Fibroblast of the aortic adventitia (primary cell): ENCODE results near the gene JAZF1. TPM values are rescaled to one million over a fixed set of nuclear protein-coding genes. Genes with fewer than 3 reads are reported as not detected.

ENCODE experiments used
- DNase-seq: peaks from one replicate; pipeline ENCODE4 v3.0.0-alpha.2; 2010; ENCODE audit warnings: low read depth
- H3K4me3 ChIP-seq: 2 replicates; pipeline ENCODE4 v1.5.1; 2011; ENCODE audit warnings: low read depth, mild to moderate bottlenecking, control low read depth, low read length, moderate library complexity
- total RNA-seq: library from RNA; depleted of rRNA; stranded (reverse); fragments of >200 nt; gene quantifications from 2 replicates; pipeline ENCODE4 v1.2.3, GENCODE V29; 2012; ENCODE audit warnings: low replicate concordance
- TF ChIP-seq, protein P1 (sequence below): IDR thresholded peaks from 2 replicates; pipeline ENCODE4 v1.5.1; 2011; ENCODE audit warnings: mild to moderate bottlenecking, low read length, control low read depth, inconsistent platforms; ENCODE audit not compliant: insufficient read depth

Gene JAZF1
- total RNA-seq, 1 donor = 8.3 TPM

GRCh38 chr7:28003408-28003807 lies 177.2 kb downstream of the JAZF1 start:
- no peak overlapping the region for H3K4me3 ChIP-seq
- no peak for DNase-seq
- TF ChIP-seq, protein P1, sequence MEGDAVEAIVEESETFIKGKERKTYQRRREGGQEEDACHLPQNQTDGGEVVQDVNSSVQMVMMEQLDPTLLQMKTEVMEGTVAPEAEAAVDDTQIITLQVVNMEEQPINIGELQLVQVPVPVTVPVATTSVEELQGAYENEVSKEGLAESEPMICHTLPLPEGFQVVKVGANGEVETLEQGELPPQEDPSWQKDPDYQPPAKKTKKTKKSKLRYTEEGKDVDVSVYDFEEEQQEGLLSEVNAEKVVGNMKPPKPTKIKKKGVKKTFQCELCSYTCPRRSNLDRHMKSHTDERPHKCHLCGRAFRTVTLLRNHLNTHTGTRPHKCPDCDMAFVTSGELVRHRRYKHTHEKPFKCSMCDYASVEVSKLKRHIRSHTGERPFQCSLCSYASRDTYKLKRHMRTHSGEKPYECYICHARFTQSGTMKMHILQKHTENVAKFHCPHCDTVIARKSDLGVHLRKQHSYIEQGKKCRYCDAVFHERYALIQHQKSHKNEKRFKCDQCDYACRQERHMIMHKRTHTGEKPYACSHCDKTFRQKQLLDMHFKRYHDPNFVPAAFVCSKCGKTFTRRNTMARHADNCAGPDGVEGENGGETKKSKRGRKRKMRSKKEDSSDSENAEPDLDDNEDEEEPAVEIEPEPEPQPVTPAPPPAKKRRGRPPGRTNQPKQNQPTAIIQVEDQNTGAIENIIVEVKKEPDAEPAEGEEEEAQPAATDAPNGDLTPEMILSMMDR = no peak

DNA sequence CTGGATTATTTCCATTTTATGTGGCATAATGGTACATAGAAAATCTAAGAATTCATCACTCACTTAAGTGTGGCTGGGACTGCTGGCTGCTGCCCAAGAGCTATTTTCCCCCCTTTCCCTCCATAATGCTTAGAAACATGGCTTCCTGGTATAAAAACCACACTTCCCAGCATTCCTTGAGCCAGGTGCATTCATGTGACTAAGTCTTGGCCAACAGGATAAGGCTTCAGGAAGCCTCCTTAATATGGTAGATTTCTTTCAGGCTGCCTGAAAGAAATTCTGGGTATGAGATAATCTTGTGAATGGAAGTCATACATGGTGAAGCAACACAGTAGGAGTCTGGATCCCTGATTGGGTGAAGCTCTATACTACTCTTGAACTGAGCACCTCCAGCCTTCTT lies 178.0 kb downstream of the JAZF1 start:
- no peak for DNase-seq

GRCh38 chr7:28001896-28002295 lies 178.7 kb downstream of the JAZF1 start:
- H3K4me3 ChIP-seq = no peak overlapping the region
- no peak for DNase-seq
- TF ChIP-seq, protein P1 = no peak

More for the DNA sequence above, 178.0 kb downstream of the JAZF1 start:
- no peak overlapping the region for H3K4me3 ChIP-seq
- TF ChIP-seq, protein P1 = no peak

DNA sequence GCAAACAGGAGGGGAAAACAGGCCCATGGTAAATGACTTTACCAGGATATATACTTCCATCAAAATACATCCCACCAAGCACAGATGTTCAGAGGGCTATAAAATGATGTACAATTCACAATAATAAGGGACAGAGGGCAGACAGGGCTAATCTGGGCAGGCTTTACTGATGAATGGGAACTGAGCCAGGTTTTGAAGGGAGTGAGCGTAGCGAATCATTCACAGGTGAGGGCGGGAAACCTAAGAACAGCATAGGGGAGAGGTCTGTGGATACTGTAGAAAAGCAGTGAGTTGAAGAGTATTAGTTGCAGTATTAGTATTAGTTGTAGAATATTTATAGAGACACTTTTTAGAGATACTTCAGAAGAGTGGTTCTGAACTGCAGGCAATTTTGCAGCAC lies 180.8 kb downstream of the JAZF1 start:
- no peak for DNase-seq
- no peak overlapping the region for H3K4me3 ChIP-seq
- TF ChIP-seq, protein P1 = no peak

DNA sequence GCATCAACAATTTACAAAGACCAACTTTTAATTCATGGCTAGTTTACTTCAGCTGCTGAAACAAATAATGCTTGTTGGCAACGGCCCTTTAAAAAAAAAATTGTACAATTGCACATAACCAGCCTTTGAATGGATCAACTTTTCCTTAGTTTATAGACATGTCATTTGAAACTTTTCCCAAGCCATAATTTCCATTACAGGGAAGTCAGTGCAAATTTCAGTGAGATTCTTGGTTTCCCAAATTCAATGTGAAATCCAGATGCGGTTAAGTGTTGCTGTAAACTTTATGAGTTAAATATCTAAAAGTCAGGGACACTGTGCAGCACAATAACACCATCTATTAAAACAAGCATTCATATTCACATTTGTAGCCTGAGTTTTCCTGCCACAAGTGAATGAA lies 182.2 kb downstream of the JAZF1 start:
- TF ChIP-seq, protein P1 = no peak
- DNase-seq = no peak
- H3K4me3 ChIP-seq = no peak overlapping the region

GRCh38 chr7:27997188-27997707 lies 183.3 kb downstream of the JAZF1 start:
- no peak for DNase-seq
- H3K4me3 ChIP-seq = no peak overlapping the region
- TF ChIP-seq, protein P1 = no peak

GRCh38 chr7:27996141-27996540 lies 184.5 kb downstream of the JAZF1 start:
- H3K4me3 ChIP-seq = no peak overlapping the region
- no peak for DNase-seq
- TF ChIP-seq, protein P1 = no peak
